Stimulated activated CD4-positive, alpha-beta T cell treated with anti-CD3 and anti-CD28 coated beads, Interleukin-4, amount 100 ng/mL, for 1 hour (primary cell): ENCODE measurements around the gene ANKLE2.
"Not testable (repeated sequence)": the region's sequence is repeated elsewhere in the genome, so short reads cannot be mapped to it uniquely, and the experiment has no call there.

Experiments
- DNase-seq: peaks from one replicate; pipeline ENCODE4 v3.0.0-alpha.2; 2020

ANKLE2 gene

DNA sequence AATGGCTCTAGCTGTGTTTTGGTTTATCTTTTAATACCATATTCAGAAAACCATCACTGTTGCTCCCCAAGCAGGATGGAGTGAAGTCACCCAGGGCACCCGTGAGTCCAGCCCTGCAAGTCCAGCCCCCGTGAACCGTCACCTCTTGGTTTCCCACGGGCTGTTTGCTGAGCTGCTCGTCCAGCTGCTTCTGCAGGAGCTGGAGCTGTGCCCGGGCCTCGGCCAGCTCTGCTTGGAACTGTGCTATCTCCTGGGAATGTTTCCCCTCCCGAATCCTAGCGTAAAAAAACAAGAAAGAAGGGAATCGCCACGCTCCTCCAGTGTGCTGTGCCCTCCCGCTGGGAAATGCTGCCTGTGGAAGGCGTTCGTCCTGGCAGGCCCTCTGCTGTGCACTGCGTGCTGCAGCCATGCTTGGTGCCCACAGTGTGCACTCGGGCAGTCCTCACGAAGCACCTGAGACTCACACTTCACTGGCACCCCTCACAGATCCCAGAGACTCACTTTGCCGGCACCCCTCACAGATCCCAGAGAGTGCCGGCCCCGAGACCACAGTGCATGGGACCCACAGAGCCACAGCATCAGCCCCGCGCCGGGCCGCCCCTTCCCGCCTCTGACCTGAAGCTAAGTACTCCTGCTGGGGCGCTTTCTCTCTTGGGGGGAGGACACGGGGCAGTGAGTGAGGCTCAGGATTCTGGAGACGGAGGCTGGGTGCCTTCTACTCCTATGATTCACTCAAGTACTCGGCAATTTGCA, 15.4 kb upstream of the ANKLE2 start:
- no peak for DNase-seq

DNA sequence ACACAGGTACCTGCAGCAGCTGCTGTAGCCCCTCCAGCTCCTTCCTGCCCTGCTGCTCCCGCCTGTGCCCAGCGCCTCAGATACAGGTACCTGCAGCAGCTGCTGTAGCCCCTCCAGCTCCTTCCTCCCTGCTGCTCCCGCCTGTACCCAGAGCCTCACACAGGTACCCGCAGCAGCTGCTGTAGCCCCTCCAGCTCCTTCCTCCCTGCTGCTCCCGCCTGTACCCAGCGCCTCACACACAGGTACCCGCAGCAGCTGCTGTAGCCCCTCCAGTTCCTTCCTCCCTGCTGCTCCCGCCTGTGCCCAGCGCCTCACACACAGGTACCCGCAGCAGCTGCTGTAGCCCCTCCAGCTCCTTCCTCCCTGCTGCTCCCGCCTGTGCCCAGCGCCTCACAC, 14.6 kb upstream of the ANKLE2 start:
- not testable (repeated sequence) for DNase-seq

DNA sequence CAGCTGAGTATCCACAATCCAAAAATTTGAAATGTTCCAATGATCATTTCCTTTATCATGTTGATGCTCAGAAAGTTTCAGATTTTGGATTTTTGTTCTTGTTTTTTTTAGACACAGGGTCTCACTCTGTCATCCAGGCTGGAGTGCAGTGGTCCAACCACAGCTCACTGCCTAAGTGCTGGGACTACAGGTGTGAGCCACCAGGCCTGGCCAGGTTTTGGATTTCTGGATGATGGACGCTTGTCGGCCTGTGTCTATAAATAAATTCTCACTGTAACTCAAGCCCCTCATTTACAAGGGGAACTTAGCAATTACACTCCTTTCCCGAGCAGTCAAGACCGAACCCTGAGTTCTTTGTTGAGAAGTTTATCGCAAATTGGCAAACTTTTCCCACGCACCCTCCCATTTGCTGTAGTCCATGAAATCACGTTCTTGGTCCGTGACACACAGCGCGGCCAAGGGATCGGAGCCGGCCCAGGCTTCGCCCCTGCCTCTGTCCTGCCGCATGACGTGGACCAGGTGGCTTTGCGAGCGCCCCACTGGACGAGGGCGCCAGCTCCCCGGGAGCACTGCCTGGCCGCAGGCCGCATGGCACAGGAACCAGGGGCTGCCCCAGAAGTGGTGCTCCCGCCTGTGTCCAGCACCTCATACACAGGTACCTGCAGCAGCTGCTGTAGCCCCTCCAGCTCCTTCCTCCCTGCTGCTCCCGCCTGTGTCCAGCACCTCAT, 14.0 kb upstream of the ANKLE2 start:
- DNase-seq, result no peak

DNA sequence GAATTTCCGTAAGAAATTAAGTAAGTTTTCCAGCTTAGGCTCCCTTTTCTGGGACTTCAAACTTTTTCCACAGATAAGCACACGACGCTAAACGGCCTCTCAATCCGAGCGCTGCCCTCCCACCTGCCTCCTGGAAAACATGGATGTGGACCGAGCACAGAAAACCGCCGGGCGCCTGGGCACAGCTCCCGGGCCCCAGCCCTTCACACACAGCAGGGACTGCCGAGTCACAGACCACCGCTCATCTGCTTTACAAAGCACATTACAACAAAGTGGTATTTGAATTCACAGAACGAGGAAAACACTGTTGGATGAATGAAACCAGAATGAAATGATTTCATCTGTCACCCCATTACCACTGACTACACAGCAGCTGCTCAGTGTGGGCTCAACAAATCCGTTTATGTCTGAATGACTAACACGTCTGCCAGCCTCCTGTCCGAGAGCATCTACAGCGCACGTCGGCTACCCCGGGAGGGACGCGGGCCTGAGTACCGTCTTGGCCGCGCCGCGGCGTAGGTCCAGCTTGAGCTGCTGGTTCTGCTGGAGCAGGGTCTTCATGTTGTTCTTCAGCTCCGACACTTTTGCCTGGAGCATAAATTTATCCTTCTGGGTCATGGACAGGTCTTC, 13.1 kb upstream of the ANKLE2 start:
- DNase-seq, result no peak

DNA sequence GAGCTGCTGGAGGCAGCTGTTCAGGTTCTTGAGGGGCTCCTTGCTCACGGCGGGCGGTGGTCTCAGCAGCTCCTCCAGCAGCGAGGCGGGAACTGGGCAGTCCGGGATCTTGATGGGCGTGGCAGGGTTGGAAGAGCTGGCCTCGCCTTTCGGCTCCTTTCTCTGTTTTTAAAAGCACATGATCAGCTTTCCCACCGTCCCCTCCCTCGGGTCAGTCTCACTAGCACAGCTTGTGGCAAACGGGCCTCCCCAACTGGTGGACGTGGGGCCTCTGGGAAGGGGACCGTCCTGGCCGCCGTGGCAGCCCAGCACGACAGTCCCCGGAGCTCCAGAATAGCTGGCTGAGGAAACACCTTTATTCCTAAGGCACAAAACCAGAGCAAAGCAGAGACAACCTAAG, 12.5 kb upstream of the ANKLE2 start:
- no peak for DNase-seq

DNA sequence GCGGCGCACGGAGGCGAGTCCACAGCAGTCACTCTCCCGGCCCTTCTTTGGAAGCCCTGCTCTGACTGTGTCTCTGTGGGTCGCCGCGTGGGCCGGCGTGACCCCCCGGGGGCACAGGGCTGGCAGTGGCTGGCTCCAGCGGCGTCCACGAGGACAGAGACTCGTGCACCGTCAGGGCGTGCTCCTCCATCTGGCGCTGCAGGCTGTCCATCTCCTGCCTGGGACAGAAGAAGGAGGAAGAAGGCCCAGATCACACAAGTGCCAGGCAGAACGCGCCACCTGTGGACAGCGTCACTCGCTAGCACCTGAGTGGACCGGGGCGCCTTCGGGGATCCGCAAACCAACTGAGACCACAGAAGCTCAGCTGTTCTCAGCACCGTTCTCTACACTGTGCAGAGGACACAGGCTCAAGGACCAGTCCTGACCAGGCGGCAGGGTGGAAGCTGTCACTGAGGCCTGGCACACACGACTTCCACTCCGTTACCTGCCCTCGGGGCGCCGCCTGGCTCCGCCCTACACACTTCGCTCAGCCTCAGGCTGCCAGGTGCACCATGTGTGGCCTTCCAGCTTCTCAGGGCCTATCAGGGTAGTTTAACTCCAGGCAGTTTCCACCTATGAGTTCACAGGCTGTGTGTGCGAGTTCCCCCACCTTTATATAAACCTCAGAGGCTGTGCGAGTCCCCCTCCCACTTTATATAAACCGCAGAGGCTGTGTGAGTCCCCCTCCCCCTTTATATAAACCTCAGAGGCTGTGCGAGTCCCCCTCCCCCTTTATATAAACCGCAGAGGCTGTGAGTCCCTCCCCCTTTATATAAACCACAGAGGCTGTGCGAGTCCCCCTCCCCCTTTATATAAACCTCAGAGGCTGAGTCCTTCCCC, 11.7 kb upstream of the ANKLE2 start:
- no peak for DNase-seq

DNA sequence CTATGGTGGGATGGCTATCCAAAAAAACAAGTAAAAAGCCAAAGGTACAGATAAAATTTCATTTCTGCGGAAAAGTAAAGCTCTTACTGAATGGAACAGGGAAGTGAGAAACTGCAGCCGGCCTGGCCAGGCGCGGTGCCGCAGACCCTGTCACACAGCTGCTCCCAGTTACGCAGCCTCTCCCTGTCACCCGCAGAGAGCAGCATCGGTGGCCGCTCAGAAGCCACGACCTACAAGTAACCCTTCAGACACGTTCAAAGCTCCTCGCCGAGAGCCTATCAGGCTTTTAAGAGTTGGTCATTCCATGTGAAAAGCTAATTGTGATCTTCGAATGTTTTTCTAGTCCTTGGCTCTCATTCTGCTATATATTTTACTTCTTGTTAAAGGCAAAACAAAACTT, 11.0 kb upstream of the ANKLE2 start:
- DNase-seq, result no peak

DNA sequence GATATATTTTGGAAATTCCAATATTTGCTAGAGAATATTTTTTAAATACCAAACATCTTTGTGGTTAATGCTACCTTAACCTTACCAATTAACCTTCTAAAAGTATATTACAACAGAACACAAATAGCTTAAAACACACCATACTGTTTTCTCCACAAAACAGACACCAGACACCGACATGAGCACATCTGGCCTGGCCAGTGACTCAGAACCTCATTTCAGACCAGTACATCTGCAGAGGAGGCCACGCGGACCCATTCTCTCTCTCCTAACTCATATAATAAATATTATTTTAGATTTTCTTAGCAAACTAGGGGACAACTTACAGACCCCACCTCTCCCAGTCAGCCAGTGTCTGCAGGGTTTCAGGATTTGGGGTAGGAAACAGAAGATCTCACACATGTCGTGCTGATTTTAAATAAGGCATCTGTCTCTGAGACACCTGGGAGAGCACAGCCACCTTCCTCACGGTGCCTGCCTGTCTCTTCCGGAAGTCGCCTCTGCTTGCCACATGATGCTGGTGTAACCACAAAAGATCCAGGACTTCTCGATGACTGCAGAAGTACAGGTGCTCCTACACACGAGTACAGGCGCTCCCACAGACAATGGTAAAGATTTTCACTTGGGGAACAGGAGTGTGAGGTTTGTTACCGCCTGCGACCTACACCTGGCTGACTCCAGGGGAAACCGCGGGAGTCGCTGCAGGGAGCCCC, 9.7 kb upstream of the ANKLE2 start:
- peak; percentile 35 for DNase-seq

DNA sequence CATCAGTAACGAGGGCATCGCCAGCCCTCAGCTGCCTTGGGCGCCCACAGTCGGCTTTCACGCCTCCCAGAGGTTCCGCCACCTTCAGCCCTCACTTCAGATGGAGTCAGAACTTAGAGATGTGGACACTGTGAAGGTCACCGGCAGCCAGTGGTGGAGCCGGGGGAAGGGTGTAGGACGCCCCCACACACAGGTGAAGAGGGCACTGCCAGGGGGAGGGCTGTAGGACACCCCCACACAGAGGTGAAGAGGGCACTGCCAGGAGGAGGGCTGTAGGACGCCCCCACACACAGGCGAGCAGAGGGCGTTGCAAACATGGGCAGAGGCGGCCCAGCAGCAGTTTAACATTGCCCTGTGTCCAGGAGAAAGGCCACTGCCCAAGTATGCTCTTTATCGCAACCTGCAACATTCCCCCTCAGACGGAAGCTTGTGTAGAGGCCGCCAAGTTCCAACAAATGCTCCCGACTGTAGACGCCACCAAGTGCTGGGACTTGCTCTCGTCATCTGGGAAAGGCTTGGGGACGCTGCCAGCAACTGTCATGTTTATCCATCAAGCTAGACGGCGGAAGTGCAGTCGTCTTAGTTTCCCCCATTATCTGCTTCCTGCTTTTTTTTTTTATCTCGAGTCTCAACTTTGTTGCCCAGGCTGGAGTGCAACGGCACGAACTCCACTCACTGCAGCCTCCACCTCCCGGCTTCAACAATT, 4.9 kb upstream of the ANKLE2 start:
- no peak for DNase-seq

DNA sequence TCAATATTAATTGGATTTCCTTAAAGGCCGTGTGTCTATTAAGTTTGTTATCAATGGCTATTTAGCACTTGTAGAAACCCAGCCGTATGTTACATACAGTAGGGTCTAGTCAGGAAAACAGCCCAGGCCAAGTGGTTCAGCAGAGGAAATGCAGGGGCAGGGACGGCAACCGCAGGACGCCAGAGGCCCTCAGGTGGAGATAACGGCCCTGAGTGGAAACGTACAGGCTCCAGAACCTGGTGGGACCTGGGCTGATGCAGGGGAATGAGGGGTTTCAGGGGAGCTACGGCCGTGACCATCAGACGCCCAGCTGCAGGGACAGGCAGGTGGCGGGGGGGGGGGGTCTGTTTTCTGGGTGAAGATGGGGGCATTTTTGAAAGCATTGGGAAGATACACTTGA, 3.7 kb upstream of the ANKLE2 start:
- DNase-seq, result no peak

DNA sequence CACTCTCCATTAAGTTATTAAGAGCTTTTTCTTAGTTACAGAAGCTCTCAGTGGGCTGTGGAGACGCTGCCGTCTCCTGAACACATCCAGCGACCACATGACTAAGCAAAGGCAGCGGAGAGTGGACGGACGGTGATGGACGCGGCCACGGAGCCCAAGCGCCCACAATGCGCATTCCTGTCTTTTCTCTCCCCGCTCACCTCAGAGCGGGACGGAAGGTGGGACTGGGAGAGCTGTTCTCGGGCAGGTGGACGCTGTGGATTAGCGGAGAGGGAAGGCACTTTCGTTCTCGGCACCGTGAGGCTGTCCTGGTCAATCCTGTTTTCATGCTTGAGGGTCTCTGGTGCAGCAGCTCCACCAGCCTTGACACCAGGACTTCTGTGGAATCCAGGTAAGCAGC, 2.6 kb upstream of the ANKLE2 start:
- DNase-seq, result no peak

DNA sequence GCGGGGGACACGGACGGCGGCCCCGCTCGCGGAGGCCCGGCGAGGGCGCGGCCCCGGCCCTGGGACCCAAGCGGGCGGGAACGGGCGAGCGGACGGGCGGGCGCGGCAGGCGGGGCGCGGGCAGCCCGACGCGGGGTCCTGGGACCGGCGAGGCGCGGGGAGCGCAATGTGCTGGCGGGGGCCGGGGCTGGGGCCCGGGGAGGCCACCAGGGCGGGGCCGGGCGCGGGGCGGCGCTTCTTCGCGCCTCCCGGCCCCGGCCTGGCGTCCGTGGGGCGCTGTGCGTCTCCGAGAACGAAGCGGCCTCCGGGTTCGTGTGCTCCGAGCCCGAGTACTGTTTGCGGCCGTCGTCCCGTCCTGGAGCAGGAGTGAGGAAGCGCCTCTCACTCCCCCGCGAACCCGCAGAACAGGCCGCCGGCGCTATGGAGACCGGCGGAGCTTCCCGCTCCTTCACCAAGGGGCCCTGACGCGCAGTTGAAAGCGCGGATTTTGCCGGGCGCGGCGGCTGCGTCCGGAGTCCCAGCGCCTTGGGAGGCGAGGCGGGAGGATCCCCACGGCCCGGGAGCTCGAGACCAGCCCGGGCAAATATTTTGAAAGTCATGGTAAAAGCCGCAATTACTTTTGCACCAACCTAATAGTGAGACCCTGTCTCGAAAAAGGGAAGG, 420 bp upstream of the ANKLE2 start:
- peak; percentile 88 for DNase-seq

DNA sequence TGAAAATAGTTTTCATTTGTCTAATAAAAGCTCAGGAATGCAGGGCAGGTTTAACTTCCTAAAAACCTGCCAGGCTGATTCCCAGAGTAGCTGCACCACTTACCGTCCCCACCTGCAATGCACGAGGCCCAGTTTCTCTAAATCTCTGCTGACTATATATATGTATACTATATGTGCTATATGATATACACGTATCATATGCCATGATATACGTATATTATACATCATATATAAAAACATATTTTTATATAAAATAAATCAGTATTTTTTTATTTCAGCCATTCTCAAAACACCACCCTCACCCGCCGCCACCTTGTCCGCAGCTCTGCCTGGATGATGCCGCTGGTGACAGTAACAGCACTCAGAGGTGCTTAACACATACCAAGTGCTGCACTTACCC, 2.3 kb downstream of the ANKLE2 start:
- DNase-seq, result no peak

DNA sequence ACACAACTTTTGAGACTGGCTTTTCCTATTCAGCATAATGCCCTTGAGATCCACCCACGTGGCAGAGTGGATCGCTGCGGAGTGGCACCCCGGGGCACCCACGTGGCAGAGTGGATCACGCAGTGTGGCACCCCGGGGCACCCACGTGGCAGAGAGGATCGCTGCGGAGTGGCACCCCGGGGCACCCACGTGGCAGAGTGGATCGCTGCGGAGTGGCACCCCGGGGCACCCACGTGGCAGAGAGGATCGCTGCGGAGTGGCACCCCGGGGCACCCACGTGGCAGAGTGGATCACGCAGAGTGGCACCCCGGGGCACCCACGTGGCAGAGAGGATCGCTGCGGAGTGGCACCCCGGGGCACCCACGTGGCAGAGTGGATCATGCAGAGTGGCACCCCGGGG, 2.8 kb downstream of the ANKLE2 start:
- not testable (repeated sequence) for DNase-seq

DNA sequence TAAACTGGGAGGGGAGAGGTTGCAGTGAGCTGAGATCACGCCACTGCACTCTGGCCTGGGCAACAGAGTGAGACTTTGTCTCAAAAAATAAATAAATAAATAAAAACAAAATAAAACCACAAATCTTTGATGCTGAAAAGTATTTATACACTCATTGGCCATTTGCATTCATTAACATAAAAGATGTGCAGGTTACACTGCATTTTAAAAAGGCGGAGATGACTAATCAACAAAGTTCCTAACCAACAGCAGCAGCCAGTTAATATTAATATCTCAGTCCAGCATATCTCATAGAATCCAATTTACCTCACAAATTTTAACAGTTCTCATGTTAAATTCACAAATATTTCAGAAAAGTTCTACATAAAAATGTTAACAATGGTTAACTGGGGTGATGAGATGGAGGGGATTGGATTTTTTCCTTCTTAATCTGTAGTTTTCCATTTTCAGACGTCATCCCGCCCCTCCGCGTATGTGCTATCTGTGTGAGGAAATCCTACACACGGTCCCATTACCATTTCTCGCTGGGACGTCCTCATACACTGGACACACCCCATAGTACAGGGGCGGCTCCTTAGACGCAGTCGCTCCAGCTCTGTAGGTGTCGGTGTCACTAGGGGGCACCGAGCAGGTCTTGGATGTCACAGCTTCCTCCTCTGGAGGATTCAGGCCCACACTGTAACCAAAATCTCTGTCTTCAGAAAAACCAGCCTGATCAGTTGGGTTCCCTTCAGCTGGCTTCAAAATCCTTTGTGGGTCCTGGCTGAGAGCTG, 7.3 kb downstream of the ANKLE2 start:
- no peak for DNase-seq

DNA sequence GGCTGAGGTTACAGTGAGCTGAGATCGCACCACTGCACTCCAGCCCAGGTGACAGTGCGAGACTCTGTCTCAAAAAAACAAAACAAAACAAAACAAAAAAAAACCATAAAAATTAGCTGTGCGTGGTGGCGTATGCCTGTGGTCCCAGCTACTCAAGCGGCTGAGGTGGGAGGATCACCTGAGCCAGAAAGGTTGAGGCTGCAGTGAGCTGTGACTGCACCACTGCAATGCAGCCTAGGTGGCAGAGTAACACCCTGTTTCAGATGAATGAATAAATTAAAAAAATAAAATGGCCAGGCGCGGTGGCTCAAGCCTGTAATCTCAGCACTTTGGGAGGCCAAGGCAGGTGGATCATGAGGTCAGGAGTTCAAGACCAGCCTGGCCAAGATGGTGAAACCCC, 8.0 kb downstream of the ANKLE2 start:
- DNase-seq, result not testable (repeated sequence)

DNA sequence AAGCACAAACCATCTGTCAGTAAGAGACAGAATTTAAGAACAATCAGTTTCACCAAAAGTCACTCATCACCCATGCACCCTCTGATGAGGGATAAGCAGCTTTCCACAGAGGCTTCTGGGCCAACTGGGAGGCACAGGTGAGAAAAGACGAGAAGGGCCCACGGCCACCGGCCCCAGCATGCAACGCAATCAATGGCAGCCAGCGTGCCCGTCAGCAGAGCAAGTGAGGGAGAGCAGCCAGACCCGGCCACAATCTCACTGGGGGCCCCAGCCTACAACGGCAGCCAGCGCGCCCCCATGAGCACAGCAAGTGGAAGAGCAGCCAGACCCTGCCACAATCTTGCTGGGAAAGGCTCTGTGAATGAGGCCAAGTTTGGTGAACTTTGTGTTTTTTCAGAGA, 13.3 kb downstream of the ANKLE2 start:
- no peak for DNase-seq

DNA sequence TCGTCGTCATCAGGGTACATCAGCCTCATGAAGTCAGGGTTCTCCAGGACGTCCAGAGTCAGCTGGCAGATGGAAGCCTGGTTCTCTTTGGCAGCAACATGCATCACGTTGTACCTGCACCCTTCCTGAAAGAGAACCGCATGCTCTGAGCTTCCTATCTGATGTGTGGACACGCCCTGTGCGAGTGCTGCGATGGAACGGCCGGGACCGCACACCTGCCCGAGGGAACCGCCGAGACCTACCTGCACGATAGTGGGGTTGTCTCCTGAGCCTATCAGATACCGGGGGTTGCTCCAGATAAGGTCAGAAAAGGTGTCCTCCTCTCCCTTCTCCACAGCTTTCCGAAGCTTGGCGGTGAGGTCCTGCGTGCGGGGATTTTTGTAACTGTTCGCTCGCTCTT, 13.7 kb downstream of the ANKLE2 start:
- DNase-seq, result no peak

DNA sequence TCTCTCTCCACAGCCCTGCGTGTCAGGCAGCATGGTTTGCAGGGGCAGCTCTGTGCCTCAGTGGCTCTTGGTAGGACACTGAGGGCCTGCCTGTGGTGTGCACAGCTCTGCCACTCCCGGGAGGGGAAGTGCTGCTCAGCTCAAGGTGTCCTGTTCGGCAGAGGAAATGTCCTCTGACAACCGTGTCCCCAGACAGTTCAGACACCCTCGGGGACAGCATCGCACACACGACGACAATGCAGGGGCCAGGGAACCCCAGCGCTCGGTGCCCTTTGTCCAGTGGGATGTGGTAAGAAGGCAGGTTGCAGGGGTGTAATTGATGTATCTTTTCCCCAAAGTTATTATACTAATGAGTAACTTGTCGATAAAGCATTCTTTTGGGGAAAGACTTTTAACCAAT, 14.2 kb downstream of the ANKLE2 start:
- DNase-seq, result no peak

DNA sequence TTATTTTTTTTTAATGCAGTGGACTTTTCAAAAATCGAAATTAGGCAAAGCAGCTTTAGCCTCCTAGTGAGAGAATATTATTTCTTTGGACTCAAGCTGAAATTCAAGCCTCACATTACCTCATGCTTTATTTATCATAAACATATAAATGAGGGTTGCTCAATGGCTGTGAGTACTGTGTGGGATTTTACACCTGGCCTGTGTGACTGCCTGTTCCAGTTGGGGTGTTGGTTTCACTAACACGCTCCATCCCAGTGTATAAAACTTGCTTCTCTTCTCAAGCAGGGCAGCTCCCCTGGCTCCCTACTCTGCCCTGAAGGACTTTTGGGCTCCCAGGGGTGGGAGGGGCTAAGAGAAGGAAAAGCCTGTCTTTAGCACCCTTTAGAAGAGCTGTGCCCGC, 15.0 kb downstream of the ANKLE2 start:
- DNase-seq, result no peak

DNA sequence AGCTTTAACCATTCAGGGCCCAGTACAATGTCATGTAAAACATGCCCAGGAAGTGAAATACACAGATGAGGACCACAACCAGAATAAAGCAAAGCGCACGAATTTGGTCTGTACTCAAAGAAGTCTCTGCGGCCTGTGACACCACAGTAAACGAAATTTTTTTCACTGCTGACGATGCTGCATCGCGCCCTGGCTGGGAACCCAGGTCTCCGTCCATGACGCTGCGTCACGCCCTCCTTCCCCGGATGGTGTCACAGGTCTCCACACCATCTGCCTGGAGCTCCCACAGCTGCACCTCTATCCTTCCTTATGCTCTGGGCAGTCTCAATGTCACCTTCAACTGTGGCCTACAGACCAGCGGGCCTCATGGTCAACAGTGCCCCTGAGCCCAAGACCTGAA, 17.8 kb downstream of the ANKLE2 start:
- DNase-seq, result no peak
